Adipocyte (in vitro differentiated cells): Measurements from ENCODE around the gene ZNF253.
A peak's percentile ranks its signal among the peaks of the same experiment; 100 is the strongest.
"Not testable (repeated sequence)": the region's sequence is repeated elsewhere in the genome, so short reads cannot be mapped to it uniquely, and the experiment has no call there.

Source experiments
- DNase-seq: peaks from one replicate; pipeline ENCODE4 v3.0.0-alpha.2; 2015; ENCODE audit warnings: low read depth
- H3K27me3 ChIP-seq: replicated peaks from 2 replicates; pipeline ENCODE4 v1.7.0; 2013; ENCODE audit warnings: mild to moderate bottlenecking, low read length, moderate library complexity; ENCODE audit not compliant: control insufficient read depth, insufficient read depth
- H3K36me3 ChIP-seq: 2 replicates; pipeline ENCODE4 v1.7.0; 2013; ENCODE audit warnings: low read length, mild to moderate bottlenecking, moderate library complexity; ENCODE audit not compliant: control insufficient read depth, insufficient read depth, severe bottlenecking
- H3K4me1 ChIP-seq: 2 replicates; pipeline ENCODE4 v1.7.0; 2013; ENCODE audit warnings: mild to moderate bottlenecking, low read length, moderate library complexity; ENCODE audit not compliant: control insufficient read depth, insufficient read depth
- H3K4me3 ChIP-seq: 2 replicates; pipeline ENCODE4 v1.7.0; 2013; ENCODE audit warnings: mild to moderate bottlenecking, low read length, moderate library complexity
- H3K9ac ChIP-seq: 2 replicates; pipeline ENCODE4 v1.7.0; 2013; ENCODE audit warnings: mild to moderate bottlenecking, low read length, moderate library complexity
- H3K9me3 ChIP-seq: 2 replicates; pipeline ENCODE4 v1.7.0; 2013; ENCODE audit warnings: mild to moderate bottlenecking, low read length, moderate library complexity; ENCODE audit not compliant: control insufficient read depth

The ZNF253 gene

GRCh38 chr19:19900729-19901444 lies 35.2 kb downstream of the ZNF253 start, which contains the start of gene ZNF93:
TSS of gene ZNF93 (plus strand) at chr19:19900946. CDS start at chr19:19901089, 143 bp downstream.
- H3K27me3 ChIP-seq, result no peaks in the 10 kb centered on the region
- DNase-seq, result peak; percentile 98
- peaks cover 5% of the 10 kb centered on the region for H3K4me1 ChIP-seq
- peak within 1 kb of the TSS; percentile 87 for H3K4me3 ChIP-seq
- H3K9me3 ChIP-seq, result peaks cover 39% of the 10 kb centered on the region
- H3K9ac ChIP-seq, result peak within 1 kb of the TSS; percentile 83
- no peaks in the 10 kb centered on the region for H3K36me3 ChIP-seq

- H3K9me3 ChIP-seq, result peaks cover 27% of the 10 kb centered on the region
- DNase-seq, H3K9ac ChIP-seq, H3K4me3 ChIP-seq, H3K4me1 ChIP-seq, H3K27me3 ChIP-seq, H3K36me3 ChIP-seq: not testable (repeated sequence)
These were observed 41.9 kb downstream of the ZNF253 start for GRCh38 chr19:19907551-19907950.

- Histone ChIP-seq H3K4me1 (no peaks in the 10 kb centered on the region), H3K9me3 (peaks cover 32% of the 10 kb centered on the region), H3K4me3 (no peak overlapping the region), H3K27me3 (no peaks in the 10 kb centered on the region), H3K9ac (no peak overlapping the region), H3K36me3 (no peaks in the 10 kb centered on the region)
- DNase-seq, result no peak
These were observed 44.0 kb downstream of the ZNF253 start for GRCh38 chr19:19909654-19910053.

GRCh38 chr19:19911150-19911549 lies 45.5 kb downstream of the ZNF253 start:
- DNase-seq, result peak; percentile 9
- Histone ChIP-seq H3K27me3 (no peaks in the 10 kb centered on the region), H3K36me3 (no peaks in the 10 kb centered on the region)

GRCh38 chr19:19914596-19914995 lies 48.9 kb downstream of the ZNF253 start:
- Histone ChIP-seq H3K4me1 (no peaks in the 10 kb centered on the region), H3K27me3 (no peaks in the 10 kb centered on the region), H3K9me3 (peaks cover 35% of the 10 kb centered on the region), H3K9ac (no peak overlapping the region), H3K36me3 (peaks cover 8% of the 10 kb centered on the region), H3K4me3 (no peak overlapping the region)
- no peak for DNase-seq

More at GRCh38 chr19:19911150-19911549, 45.5 kb downstream of the ZNF253 start:
- no peak overlapping the region for H3K9ac ChIP-seq
- H3K9me3 ChIP-seq, result peaks cover 34% of the 10 kb centered on the region
- no peak overlapping the region for H3K4me3 ChIP-seq
- no peaks in the 10 kb centered on the region for H3K4me1 ChIP-seq

- H3K27me3 ChIP-seq, H3K4me1 ChIP-seq, H3K9ac ChIP-seq, H3K4me3 ChIP-seq, DNase-seq: not testable (repeated sequence)
- H3K36me3 ChIP-seq, result peaks cover 40% of the 10 kb centered on the region
- peaks cover 89% of the 10 kb centered on the region for H3K9me3 ChIP-seq
These were observed 64.7 kb downstream of the ZNF253 start for GRCh38 chr19:19930417-19930816.

- H3K27me3 ChIP-seq, DNase-seq, H3K4me1 ChIP-seq, H3K9ac ChIP-seq: not testable (repeated sequence)
- Histone ChIP-seq H3K36me3 (peaks cover 26% of the 10 kb centered on the region), H3K4me3 (peak overlapping the region; percentile 74), H3K9me3 (peaks cover 91% of the 10 kb centered on the region)
These were observed 68.0 kb downstream of the ZNF253 start for GRCh38 chr19:19933432-19934314.

GRCh38 chr19:19937403-19937802 lies 71.7 kb downstream of the ZNF253 start:
- no peak overlapping the region for H3K9ac ChIP-seq
- no peaks in the 10 kb centered on the region for H3K27me3 ChIP-seq
- H3K4me1 ChIP-seq, result no peaks in the 10 kb centered on the region
- no peak for DNase-seq
- peak overlapping the region; percentile 8 for H3K4me3 ChIP-seq
- H3K9me3 ChIP-seq, result peaks cover 88% of the 10 kb centered on the region
- H3K36me3 ChIP-seq, result peaks cover 18% of the 10 kb centered on the region

- DNase-seq, result no peak
- peaks cover 86% of the 10 kb centered on the region for H3K9me3 ChIP-seq
- H3K36me3 ChIP-seq, result peaks cover 8% of the 10 kb centered on the region
- no peaks in the 10 kb centered on the region for H3K4me1 ChIP-seq
- H3K27me3 ChIP-seq, result no peaks in the 10 kb centered on the region
- H3K4me3 ChIP-seq, result no peak overlapping the region
- no peak overlapping the region for H3K9ac ChIP-seq
These were observed 72.8 kb downstream of the ZNF253 start for GRCh38 chr19:19938449-19938848.

GRCh38 chr19:19943848-19944582 lies 78.3 kb downstream of the ZNF253 start:
- Histone ChIP-seq H3K36me3 (no peaks in the 10 kb centered on the region), H3K9me3 (peaks cover 70% of the 10 kb centered on the region), H3K4me1 (no peaks in the 10 kb centered on the region), H3K4me3 (no peak overlapping the region), H3K27me3 (no peaks in the 10 kb centered on the region), H3K9ac (no peak overlapping the region)
- no peak for DNase-seq
